C4-2B (cell line): ENCODE results near the gene RCVRN.

Experiments
- H3K27ac ChIP-seq: fragments of 450-650 bp; 2 replicates; pipeline ENCODE4 v1.5.1; 2017
- ZFX ChIP-seq: fragments of 450-650 bp; IDR thresholded peaks from 2 replicates; pipeline ENCODE4 v1.6.1; 2017
- TF ChIP-seq, protein P1 (sequence below): fragments of 450-650 bp; conservative IDR thresholded peaks from 2 replicates; pipeline ENCODE4 v1.5.1; 2017; ENCODE audit warnings: mild to moderate bottlenecking

RCVRN gene

DNA sequence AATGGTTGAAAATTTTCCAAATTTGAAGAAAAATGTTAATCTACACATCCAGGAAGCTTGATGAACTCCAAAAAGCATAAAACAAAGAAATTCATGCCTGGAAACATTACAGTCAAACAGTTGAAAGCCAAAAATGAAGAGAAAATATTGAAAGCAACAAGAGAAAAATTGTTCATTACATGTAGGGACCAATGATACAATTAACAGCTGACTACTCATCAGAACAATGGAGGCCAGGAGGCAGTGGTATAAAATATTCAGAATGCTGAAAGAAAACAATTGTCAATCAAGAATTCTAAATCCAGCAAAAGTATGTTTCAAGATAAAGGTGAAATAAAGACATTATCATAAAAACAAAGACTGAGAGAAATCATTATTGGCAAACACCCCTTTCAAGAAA is 21.6 kb downstream of the RCVRN start:
- TF ChIP-seq, protein P1, sequence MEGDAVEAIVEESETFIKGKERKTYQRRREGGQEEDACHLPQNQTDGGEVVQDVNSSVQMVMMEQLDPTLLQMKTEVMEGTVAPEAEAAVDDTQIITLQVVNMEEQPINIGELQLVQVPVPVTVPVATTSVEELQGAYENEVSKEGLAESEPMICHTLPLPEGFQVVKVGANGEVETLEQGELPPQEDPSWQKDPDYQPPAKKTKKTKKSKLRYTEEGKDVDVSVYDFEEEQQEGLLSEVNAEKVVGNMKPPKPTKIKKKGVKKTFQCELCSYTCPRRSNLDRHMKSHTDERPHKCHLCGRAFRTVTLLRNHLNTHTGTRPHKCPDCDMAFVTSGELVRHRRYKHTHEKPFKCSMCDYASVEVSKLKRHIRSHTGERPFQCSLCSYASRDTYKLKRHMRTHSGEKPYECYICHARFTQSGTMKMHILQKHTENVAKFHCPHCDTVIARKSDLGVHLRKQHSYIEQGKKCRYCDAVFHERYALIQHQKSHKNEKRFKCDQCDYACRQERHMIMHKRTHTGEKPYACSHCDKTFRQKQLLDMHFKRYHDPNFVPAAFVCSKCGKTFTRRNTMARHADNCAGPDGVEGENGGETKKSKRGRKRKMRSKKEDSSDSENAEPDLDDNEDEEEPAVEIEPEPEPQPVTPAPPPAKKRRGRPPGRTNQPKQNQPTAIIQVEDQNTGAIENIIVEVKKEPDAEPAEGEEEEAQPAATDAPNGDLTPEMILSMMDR, result no peak
- no peak for TF ChIP-seq ZFX
- no peak overlapping the region for H3K27ac ChIP-seq

DNA sequence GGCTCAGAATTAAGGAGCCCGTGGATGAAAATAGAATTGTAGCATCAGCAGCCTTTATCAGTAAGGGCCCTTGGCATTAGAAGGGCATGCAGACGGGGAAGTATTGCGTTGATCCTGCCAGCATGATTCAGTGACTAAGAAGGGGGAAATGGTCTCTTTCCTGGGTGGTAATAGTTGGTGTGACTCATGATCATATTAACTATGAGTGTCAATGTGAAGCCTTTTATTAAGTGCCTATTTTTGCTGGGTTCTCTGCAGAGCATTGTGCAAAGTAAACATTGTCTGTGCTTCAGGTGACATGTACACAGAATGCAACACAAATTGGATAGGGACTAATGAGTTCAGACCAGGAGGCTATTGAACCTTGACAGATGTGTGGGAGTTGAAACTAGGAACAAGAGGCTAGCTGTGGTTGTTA is 24.5 kb downstream of the RCVRN start:
- no peak for TF ChIP-seq ZFX
- TF ChIP-seq, protein P1, result no peak
- H3K27ac ChIP-seq, result no peak overlapping the region

DNA sequence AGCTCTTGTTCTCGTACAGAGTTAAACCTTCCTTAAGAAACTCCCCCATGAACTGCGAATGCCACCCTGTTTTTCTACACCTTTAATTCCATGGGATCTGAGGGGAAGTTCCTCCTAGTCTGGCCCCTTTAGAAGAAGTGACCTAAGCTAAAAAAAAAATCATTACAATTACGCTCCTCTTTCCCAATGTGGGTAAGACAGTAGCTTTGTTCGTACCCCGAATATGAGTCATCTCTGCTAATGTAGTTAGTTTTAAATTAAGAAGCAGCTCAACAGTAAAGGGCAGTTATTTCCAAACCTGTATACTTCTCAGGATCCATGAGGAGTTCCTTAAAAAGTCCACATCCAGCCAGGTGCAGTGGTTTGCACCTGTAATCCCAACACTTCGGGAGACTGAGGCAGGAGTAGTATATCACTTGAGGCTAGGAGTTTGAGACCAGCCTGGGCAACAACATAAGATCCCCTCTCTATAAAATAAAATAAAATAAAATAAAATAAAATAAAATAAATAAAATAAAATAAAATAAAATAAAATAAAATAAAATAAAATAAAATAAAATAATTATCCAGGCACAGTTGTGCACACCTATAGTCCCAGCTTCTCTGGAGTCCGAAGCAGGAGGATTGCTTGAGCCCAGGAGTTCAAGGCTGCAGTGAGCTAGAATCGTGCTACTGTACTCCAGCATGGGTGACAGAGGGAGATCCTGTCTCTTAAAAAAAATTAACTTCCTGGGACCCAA is 26.1 kb downstream of the RCVRN start:
- no peak for TF ChIP-seq ZFX
- TF ChIP-seq, protein P1, result no peak
- no peak overlapping the region for H3K27ac ChIP-seq

DNA sequence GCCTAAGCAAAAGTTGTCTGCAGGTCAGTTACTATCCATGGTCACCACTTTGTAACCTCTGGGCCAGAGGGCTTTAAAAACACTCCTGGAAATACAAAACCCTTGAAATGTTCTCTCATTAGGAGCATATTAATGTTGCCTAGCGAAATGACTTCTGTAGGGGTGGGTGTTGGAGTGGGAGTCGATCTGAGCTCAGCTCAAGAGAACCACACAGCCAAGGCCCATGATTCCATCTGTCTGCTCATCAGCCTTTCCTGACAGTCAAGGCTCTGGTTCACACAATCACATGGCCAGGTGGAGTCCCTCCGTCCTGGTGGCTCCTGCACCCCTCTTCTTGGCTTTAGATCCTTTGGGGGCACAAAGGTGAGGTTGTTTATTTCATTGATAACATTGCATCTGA is 26.7 kb downstream of the RCVRN start:
- no peak overlapping the region for H3K27ac ChIP-seq
- no peak for TF ChIP-seq ZFX
- TF ChIP-seq, protein P1, result no peak

DNA sequence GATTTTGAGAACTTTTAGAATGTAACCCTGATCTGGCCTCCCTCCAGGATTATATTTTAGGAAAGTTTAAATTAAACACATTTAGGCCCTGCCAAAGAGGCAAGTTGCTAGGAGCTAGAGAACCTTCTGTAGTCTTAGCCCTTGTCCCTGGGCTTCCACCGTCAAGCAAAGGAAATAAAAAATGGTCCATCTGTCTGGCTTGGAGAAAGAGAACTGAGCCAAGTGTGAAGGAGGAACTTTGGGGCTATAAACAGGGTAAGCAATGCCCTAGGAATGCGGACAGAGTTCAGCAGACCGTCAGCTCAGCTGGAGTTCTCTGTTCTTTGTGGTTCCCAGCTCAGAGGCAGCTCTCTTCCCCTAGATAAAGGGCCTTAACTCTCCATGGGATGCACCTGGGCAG is 29.6 kb downstream of the RCVRN start:
- no peak for TF ChIP-seq ZFX
- TF ChIP-seq, protein P1, result no peak
- no peak overlapping the region for H3K27ac ChIP-seq

DNA sequence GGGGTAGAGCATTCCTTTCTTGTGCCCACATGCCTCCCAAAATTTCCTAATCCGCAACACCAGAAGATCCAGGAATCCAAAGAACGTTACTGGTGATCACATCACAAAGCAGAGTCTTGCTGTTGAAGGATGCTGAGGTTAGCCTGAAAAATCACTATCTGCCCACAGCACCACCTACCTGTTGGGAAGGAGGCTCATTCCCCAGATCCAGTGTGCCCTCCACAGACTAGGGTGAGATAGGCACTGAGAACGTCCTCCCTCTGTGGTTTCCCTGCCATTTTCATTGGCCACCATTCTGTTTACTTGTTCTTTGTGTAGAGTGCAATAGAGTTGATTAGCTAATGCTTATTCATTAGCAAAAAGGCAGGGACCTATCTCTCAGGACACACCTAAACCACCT is 30.3 kb downstream of the RCVRN start:
- no peak for TF ChIP-seq ZFX
- TF ChIP-seq, protein P1, result peak; percentile 11
- no peak overlapping the region for H3K27ac ChIP-seq

DNA sequence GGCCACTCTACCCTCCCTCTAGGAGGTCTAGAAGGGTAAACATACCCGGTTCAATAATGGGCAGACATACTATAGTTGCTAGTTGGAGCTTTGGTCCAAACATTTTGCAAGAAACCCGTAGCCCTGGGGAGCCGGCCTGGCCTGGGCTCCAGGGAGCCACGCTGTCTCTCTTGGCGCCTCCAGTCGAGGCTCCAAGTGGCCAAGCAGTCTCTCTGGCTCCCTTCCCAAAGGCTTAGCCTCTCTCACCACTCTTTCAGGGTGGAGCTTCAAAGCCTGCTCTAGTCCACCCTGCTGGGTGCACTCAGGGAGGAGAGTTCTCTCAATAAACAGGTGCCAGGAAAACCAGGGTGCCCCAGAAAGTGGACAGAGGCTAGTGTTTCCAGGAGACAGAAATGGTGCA is 32.2 kb downstream of the RCVRN start:
- H3K27ac ChIP-seq, result no peak overlapping the region
- TF ChIP-seq, protein P1, result no peak
- no peak for TF ChIP-seq ZFX
